GM12878 (cell line): ENCODE results near the gene IL1RL1. TPM values are rescaled to one million over a fixed set of nuclear protein-coding genes. Genes with fewer than 3 reads are reported as not detected.

Experiments
- ATAC-seq: fragments of 200-7000 bp; cut with Tn5 transposase; 3 replicates; pipeline ENCODE4 v1.9.1; 2020; ENCODE audit warnings: mild to moderate bottlenecking, moderate library complexity
- BruUV-seq: library from RNA; stranded (reverse); fragments of 400-500 nt; replicated peaks from 2 replicates; lab custom pipeline; 2021; lab: Mats Ljungman, UMichigan
- CTCF ChIA-PET: fragments of 300-600 bp; sonication (Branson Sonifier 250); formaldehyde crosslinking; extraction: SDS; loops from one replicate; lab custom pipeline; 2021; ENCODE audit warnings: inconsistent platforms; lab: Yijun Ruan, JAX
- POLR2A ChIA-PET: fragments of 350-600 bp; formaldehyde crosslinking; extraction: SDS; loops from one replicate; lab custom pipeline; 2021; ENCODE audit warnings: inconsistent platforms; lab: Charles Lee
- RAD21 ChIA-PET: fragments of 300-600 bp; sonication (Branson Sonifier 250); formaldehyde crosslinking; loops from one replicate; lab custom pipeline; 2023; ENCODE audit warnings: antibody characterized with exemption; ENCODE audit not compliant: unreplicated experiment; lab: Charles Lee
- SMC1A ChIA-PET: fragments of 300-600 bp; sonication (Branson Sonifier 250); formaldehyde crosslinking; loops from one replicate; lab custom pipeline; 2023; ENCODE audit not compliant: unreplicated experiment, uncharacterized antibody; lab: Charles Lee
- DNase-seq: peaks from one replicate; pipeline ENCODE4 v3.0.0-alpha.2; 2011; ENCODE audit warnings: low read depth, low spot score
- FAIRE-seq: peaks from 3 replicates; lab custom pipeline; 2011; peaks lifted over from hg19 to GRCh38; lab: Jason Lieb, UNC
- H2AFZ ChIP-seq: 2 replicates; pipeline ENCODE4 v1.6.0; 2011; ENCODE audit warnings: low read depth, low read length, control low read depth; ENCODE audit not compliant: control insufficient read depth
- H3K27ac ChIP-seq: 2 replicates; pipeline ENCODE4 v1.5.1; 2011; ENCODE audit warnings: control low read depth; ENCODE audit not compliant: control insufficient read depth, insufficient read depth
- H3K27me3 ChIP-seq, 2 experiments: replicated peaks in 1 of 2; 2 replicates each; pipeline versions ENCODE4 v1.6.0 to v1.6.1; 2011; ENCODE audit warnings: low read length in 1 of 2; ENCODE audit not compliant: control insufficient read depth in 2 of 2, insufficient read depth in 2 of 2
- H3K36me3 ChIP-seq, 2 experiments: 2 replicates each; pipeline ENCODE4 v1.5.1; 2011; ENCODE audit warnings: low read length in 1 of 2; ENCODE audit not compliant: control insufficient read depth in 2 of 2, insufficient read depth in 2 of 2
- H3K4me1 ChIP-seq: 2 replicates; pipeline ENCODE4 v1.6.1; 2011; ENCODE audit warnings: mild to moderate bottlenecking, low read length, moderate library complexity, mixed read lengths; ENCODE audit not compliant: control insufficient read depth, insufficient read depth
- H3K4me2 ChIP-seq: 2 replicates; pipeline ENCODE4 v1.6.0; 2011; ENCODE audit warnings: control low read depth; ENCODE audit not compliant: control insufficient read depth, insufficient read depth
- H3K4me3 ChIP-seq: fragments of 200-600 bp; sonication (generic); 2 replicates; pipeline ENCODE4 v1.5.1; 2016
- H3K79me2 ChIP-seq: 2 replicates; pipeline ENCODE4 v1.6.0; 2011; ENCODE audit warnings: low read length; ENCODE audit not compliant: control insufficient read depth, insufficient read depth
- H3K9ac ChIP-seq: 2 replicates; pipeline ENCODE4 v1.8.0; 2011; ENCODE audit warnings: low read length, control low read depth, mixed read lengths; ENCODE audit not compliant: control insufficient read depth, insufficient read depth
- H3K9me3 ChIP-seq: replicated peaks from 3 replicates; pipeline ENCODE4 v1.5.1; 2011; ENCODE audit warnings: mild to moderate bottlenecking, low read length; ENCODE audit not compliant: control insufficient read depth, insufficient read depth
- H4K20me1 ChIP-seq: 2 replicates; pipeline ENCODE4 v1.6.0; 2011; ENCODE audit not compliant: control insufficient read depth, insufficient read depth
- CBFB ChIP-seq: IDR thresholded peaks from 2 replicates; pipeline ENCODE4 v1.6.1; 2016; ENCODE audit warnings: antibody characterized with exemption, low read depth
- CEBPZ ChIP-seq: fragments of 150-350 bp; IDR thresholded peaks from 2 replicates; pipeline ENCODE4 v1.6.1; 2016; ENCODE audit warnings: low read depth, low read length
- DPF2 ChIP-seq: fragments of 450-650 bp; IDR thresholded peaks from 2 replicates; pipeline ENCODE4 v1.6.1; 2017; ENCODE audit warnings: mild to moderate bottlenecking
- KLF5 ChIP-seq: fragments of 450-650 bp; IDR thresholded peaks from 2 replicates; pipeline ENCODE4 v1.6.1; 2014; ENCODE audit warnings: mild to moderate bottlenecking; ENCODE audit not compliant: partially characterized antibody
- RFX5 ChIP-seq: IDR thresholded peaks from 2 replicates; pipeline ENCODE4 v1.6.1; 2011; ENCODE audit warnings: low read depth, low read length, improper control_type of control experiment
- USF2 ChIP-seq: IDR thresholded peaks from 2 replicates; pipeline ENCODE4 v1.6.1; 2011; ENCODE audit warnings: low read depth, low read length, improper control_type of control experiment, borderline replicate concordance
- ZNF384 ChIP-seq: IDR thresholded peaks from 2 replicates; pipeline ENCODE4 v1.6.1; 2012; ENCODE audit warnings: low read depth, mild to moderate bottlenecking, low read length, improper control_type of control experiment, borderline replicate concordance
- ZNF622 ChIP-seq: fragments of 450-650 bp; IDR thresholded peaks from 2 replicates; pipeline ENCODE4 v1.6.1; 2017; ENCODE audit warnings: mild to moderate bottlenecking, inconsistent platforms
- ZNF687 ChIP-seq: fragments of 450-650 bp; IDR thresholded peaks from 2 replicates; pipeline ENCODE4 v1.6.1; 2017; ENCODE audit warnings: mild to moderate bottlenecking, moderate library complexity
- WGBS: methylation state at CpG from one replicate; pipeline ENCODE4 v1.1.6; 2016; ENCODE audit warnings: low lambda C conversion rate; ENCODE audit not compliant: insufficient replicate concordance, insufficient coverage; ENCODE audit errors: missing lambda C conversion rate; 5-methylcytosine and 5-hydroxymethylcytosine counted together
- in situ Hi-C: fragments of 300-500 bp; cut with MboI; formaldehyde crosslinking; loops from 9 replicates; pipeline ENCODE4 v1.14.3; 2018; ENCODE audit warnings: mixed read lengths
- intact Hi-C: fragments of 100-400 bp; cut with micrococcal nuclease; formaldehyde crosslinking; loops from one replicate; pipeline ENCODE4 v1.14.2; 2022; ENCODE audit not compliant: unreplicated experiment
- polyA plus RNA-seq, 11 experiments: library from polyadenylated mRNA; depleted of rRNA in 4 of 11; unstranded in 6 of 11; stranded (reverse) in 5 of 11; fragments of >200 nt; fragmentation: Nextera tagmentation in 4 of 11; fragmentation: Illumina TruSeq in 1 of 11; extraction: Ambion mirVana in 4 of 11; extraction: Trizol in 1 of 11; gene quantifications; 1 replicate in 1 of 11; 2 replicates in 10 of 11; pipeline versions ENCODE4 v1.2.1 to v1.2.3, GENCODE V29; 2011 to 2016; ENCODE audit warnings: inconsistent platforms in 2 of 11, missing spikeins in 2 of 11, low read depth in 1 of 11
- total RNA-seq, 4 experiments: library from RNA; depleted of rRNA in 3 of 4; stranded (reverse); fragments of >200 nt in 3 of 4; fragmentation: Illumina TruSeq in 1 of 4; extraction: Trizol in 1 of 4; gene quantifications; 2 replicates each; pipeline versions ENCODE4 v1.2.1 to v1.2.3, GENCODE V29; 2013 to 2021

IL1RL1 gene
- total and polyA plus RNA-seq, 10 of the 15 experiments (the other 5 are each of a cell fraction or from before 2014, with no cell fraction given) = 0.08 to 0.18 TPM; not detected in 8

GRCh38 chr2:102284611-102285010 lies 26.8 kb upstream of the IL1RL1 start (continued):
- no peak for TF ChIP-seq ZNF687
- no peak for TF ChIP-seq DPF2
- TF ChIP-seq, all 136 proteins: peak for 0

GRCh38 chr2:102285368-102285767 lies 26.0 kb upstream of the IL1RL1 start:
- intact Hi-C loops = no loop called here
- ChIA-PET CTCF (interaction anchor here (1.1 to 2.9 kb wide), 5 partner anchors 8 to 187 kb away, joined by 3 to 10 read pairs (median 4); no protein-coding TSS in a partner anchor), POLR2A (no interaction called here), RAD21 (interaction anchor here (0.8 to 1.3 kb wide), 2 partner anchors 16 to 45 kb away, joined by 4 to 5 read pairs; no protein-coding TSS in a partner anchor), SMC1A (interaction anchor here (0.8 to 1.5 kb wide), 3 partner anchors 9 to 20 kb away, joined by 3 to 7 read pairs (median 3); no protein-coding TSS in a partner anchor)
- Histone ChIP-seq H3K27me3 (no peaks in the 10 kb centered on the region; a peak in 1 of 4 replicates), H3K9ac (no peak overlapping the region), H3K4me3 (no peak overlapping the region), H4K20me1 (no peaks in the 10 kb centered on the region), H3K4me2 (no peak overlapping the region), H3K4me1 (no peaks in the 10 kb centered on the region), H3K36me3 (no peaks in the 10 kb centered on the region), H2AFZ (no peak overlapping the region), H3K9me3 (no peaks in the 10 kb centered on the region), H3K27ac (no peak overlapping the region), H3K79me2 (no peaks in the 10 kb centered on the region)
- BruUV-seq = no TSS peak
- 38% methylated on average over 2 of the region's 2 CpGs for WGBS
- in situ Hi-C loops = no loop called here
- no peak for FAIRE-seq
- no peak for DNase-seq
- TF ChIP-seq ZNF622 = no peak
- TF ChIP-seq CEBPZ = no peak
- no peak for TF ChIP-seq CBFB
- TF ChIP-seq USF2 = no peak
- TF ChIP-seq RFX5 = no peak
- no peak for TF ChIP-seq ZNF384
- no peak for TF ChIP-seq KLF5
- no peak for ATAC-seq
